ENCODE measurements around the gene ANKFY1. TPM values are rescaled to one million over a fixed set of nuclear protein-coding genes. Genes with fewer than 3 reads are reported as not detected.

ANKFY1 gene
- total RNA-seq, 4 donors from 2014 or later: 53.0 to 69.9 (median 54.7) TPM

DNA sequence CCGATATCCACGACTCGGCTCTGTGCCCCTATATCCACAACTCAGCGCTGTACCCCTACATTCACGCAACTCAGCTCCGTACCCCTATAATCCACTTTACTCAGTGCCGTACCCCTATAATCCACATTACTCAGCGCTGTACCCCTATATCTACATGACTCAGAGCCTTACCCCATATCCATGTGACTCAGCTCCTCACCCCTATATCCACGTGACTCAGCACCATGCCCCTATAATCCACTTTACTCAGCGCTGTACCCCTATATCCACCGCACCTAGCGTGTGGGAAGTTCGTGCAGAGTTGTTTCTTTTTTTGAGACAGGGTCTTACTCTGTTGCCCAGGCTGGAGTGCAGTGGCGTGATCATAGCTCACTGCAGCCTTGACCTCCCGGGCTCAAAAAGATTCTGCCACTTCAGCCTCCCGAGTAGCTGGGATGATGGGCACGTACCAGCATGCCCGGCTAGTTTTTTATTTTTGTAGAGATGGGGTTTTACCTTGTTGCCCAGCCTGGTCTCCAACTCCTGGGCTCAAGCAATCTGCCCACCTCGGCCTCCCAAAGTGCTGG is 103.4 kb downstream of the ANKFY1 start:
- Histone ChIP-seq H3K27ac (no peak overlapping the region), H3K9me3 (no peaks in the 10 kb centered on the region), H3K4me3 (no peak overlapping the region), H3K4me1 (peaks cover 0 to 2% (median 0%) of the 10 kb centered on the region in 4 donors), H3K27me3 (no peaks in the 10 kb centered on the region), H3K36me3 (peaks cover 0 to 7% (median 0%) of the 10 kb centered on the region in 4 donors)
- 80 to 95% methylated on average over 3 to 19 of the region's 19 CpGs for WGBS, 2 donors (ENCODE audit: low coverage in 1 of 2)
- in situ Hi-C loops (cut with MboI; ENCODE audit: low pct_ligation_motif_present in 1 of 4, low pct_unique_long_range_greater_than_20kb in 1 of 4, low sequenced_read_pairs in 3 of 4): no loop called here
- TF ChIP-seq POLR2A (IDR thresholded peaks at IDR 0.05): no peak
- TF ChIP-seq EP300 (IDR thresholded peaks at IDR 0.05; ENCODE audit: low read depth): no peak
- TF ChIP-seq POLR2AphosphoS5 (IDR thresholded peaks at IDR 0.05): no peak
- no peak for TF ChIP-seq CTCF (IDR thresholded peaks at IDR 0.05)
- intact Hi-C loops (cut with DNase I; ENCODE audit: low total_unique reads): no loop called here
- DNase-seq: no peak

- H3K36me3 ChIP-seq: peaks cover 0 to 4% (median 0%) of the 10 kb centered on the region in 4 donors
- in situ Hi-C loops (cut with MboI; ENCODE audit: low pct_ligation_motif_present in 1 of 4, low pct_unique_long_range_greater_than_20kb in 1 of 4, low sequenced_read_pairs in 3 of 4) (no loop called here), intact Hi-C loops (cut with DNase I; ENCODE audit: low total_unique reads) (no loop called here)
These were observed 104.0 kb downstream of the ANKFY1 start for GRCh38 chr17:4159761-4160160.

GRCh38 chr17:4157618-4158333 is 106.0 kb downstream of the ANKFY1 start:
- no peaks in the 10 kb centered on the region for H3K27me3 ChIP-seq
- H3K36me3 ChIP-seq: peaks cover 0 to 3% (median 0%) of the 10 kb centered on the region in 4 donors
- in situ Hi-C loops (cut with MboI; ENCODE audit: low pct_ligation_motif_present in 1 of 4, low pct_unique_long_range_greater_than_20kb in 1 of 4, low sequenced_read_pairs in 3 of 4): no loop called here
- TF ChIP-seq POLR2A (IDR thresholded peaks at IDR 0.05): no peak
- no peak for TF ChIP-seq POLR2AphosphoS5 (IDR thresholded peaks at IDR 0.05)
- TF ChIP-seq CTCF (IDR thresholded peaks at IDR 0.05): no peak
- no peak for TF ChIP-seq EP300 (IDR thresholded peaks at IDR 0.05; ENCODE audit: low read depth)
- peaks cover 0 to 2% (median 0%) of the 10 kb centered on the region in 4 donors for H3K4me1 ChIP-seq
- no peaks in the 10 kb centered on the region for H3K9me3 ChIP-seq
- H3K4me3 ChIP-seq: no peak overlapping the region
- H3K27ac ChIP-seq: no peak overlapping the region
- intact Hi-C loops (cut with DNase I; ENCODE audit: low total_unique reads): no loop called here
- 94 to 95% methylated on average over 8 to 12 of the region's 12 CpGs for WGBS, 2 donors (ENCODE audit: low coverage in 1 of 2)
- DNase-seq: no peak

More at GRCh38 chr17:4159761-4160160, 104.0 kb downstream of the ANKFY1 start:
- no peak for DNase-seq
- no peak overlapping the region for H3K27ac ChIP-seq
- TF ChIP-seq CTCF (IDR thresholded peaks at IDR 0.05) (no peak), POLR2A (IDR thresholded peaks at IDR 0.05) (no peak), POLR2AphosphoS5 (IDR thresholded peaks at IDR 0.05) (no peak), EP300 (IDR thresholded peaks at IDR 0.05; ENCODE audit: low read depth) (no peak)
- H3K4me3 ChIP-seq: no peak overlapping the region
- WGBS, 2 donors (ENCODE audit: low coverage in 1 of 2): 93 to 95% methylated on average over 15 of the region's 15 CpGs
- H3K4me1 ChIP-seq: peaks cover 0 to 2% (median 0%) of the 10 kb centered on the region in 4 donors
- H3K27me3 ChIP-seq: no peaks in the 10 kb centered on the region
- H3K9me3 ChIP-seq: no peaks in the 10 kb centered on the region

DNA sequence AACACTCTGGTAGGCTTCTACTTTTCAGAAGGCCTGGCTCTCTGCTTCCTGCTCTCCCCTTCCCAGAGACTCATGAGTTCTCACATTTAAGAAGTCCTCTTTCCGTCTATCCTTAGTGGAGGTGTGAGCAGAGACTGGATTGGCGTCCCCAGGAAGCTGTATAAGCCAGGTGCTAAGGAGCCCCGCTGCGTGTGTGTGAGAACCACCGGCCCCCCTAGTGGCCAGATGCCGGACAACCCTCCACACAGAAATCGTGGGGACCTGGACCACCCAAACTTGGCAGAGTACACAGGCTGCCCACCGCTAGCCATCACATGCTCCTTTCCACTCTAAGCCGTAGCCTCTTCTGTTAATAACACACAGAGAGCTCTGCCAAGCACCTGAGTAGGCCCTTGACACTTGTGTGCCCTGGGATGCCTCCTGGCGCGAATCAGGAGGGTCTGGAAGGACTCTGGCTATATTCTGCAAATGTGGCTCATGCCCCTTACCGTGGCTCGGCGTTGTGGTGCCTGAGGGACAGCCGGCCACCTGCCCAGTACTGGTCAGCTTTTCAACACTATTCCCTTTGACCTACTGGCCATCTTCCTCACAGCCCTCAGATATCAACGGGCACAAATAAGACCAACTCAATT is 106.9 kb downstream of the ANKFY1 start:
- H3K4me1 ChIP-seq: no peaks in the 10 kb centered on the region
- DNase-seq: no peak
- H3K27ac ChIP-seq: no peak overlapping the region
- TF ChIP-seq EP300 (IDR thresholded peaks at IDR 0.05; ENCODE audit: low read depth): no peak
- no peak for TF ChIP-seq CTCF (IDR thresholded peaks at IDR 0.05)
- TF ChIP-seq POLR2AphosphoS5 (IDR thresholded peaks at IDR 0.05): no peak
- no peak for TF ChIP-seq POLR2A (IDR thresholded peaks at IDR 0.05)
- no peaks in the 10 kb centered on the region for H3K27me3 ChIP-seq
- intact Hi-C loops (cut with DNase I; ENCODE audit: low total_unique reads): no loop called here
- H3K36me3 ChIP-seq: peaks cover 0 to 6% (median 0%) of the 10 kb centered on the region in 4 donors
- in situ Hi-C loops (cut with MboI; ENCODE audit: low pct_ligation_motif_present in 1 of 4, low pct_unique_long_range_greater_than_20kb in 1 of 4, low sequenced_read_pairs in 3 of 4): no loop called here
- 50 to 88% methylated on average over 1 to 16 of the region's 16 CpGs for WGBS, 2 donors (ENCODE audit: low coverage in 1 of 2)
- no peaks in the 10 kb centered on the region for H3K9me3 ChIP-seq
- H3K4me3 ChIP-seq: no peak overlapping the region
